K562 (cell line): ENCODE data around the gene FOXN3. TPM values are rescaled to one million over a fixed set of nuclear protein-coding genes. Genes with fewer than 3 reads are reported as not detected.
A peak's percentile ranks its signal among the peaks of the same experiment; 100 is the strongest.

ENCODE experiments used
- ELF1 ChIP-seq: fragments of 200-800 bp; sonication (Bioruptor generic); IDR thresholded peaks from 2 replicates; pipeline ENCODE4 v1.6.1; 2016; ENCODE audit warnings: missing genetic modification characterization, missing compliant biosample characterization
- HDAC3 ChIP-seq: fragments of 450-650 bp; IDR thresholded peaks from 2 replicates; pipeline ENCODE4 v1.6.1; 2018; ENCODE audit warnings: borderline replicate concordance, mild to moderate bottlenecking, moderate library complexity; ENCODE audit not compliant: partially characterized antibody
- NR2C2 ChIP-seq, 2 experiments: fragments of 200-800 bp in 1 of 2; sonication (Bioruptor generic) in 1 of 2; sonication (generic) in 1 of 2; formaldehyde crosslinking in 1 of 2; IDR thresholded peaks; 2 replicates each; pipeline versions ENCODE4 v1.6.1 to v1.8.0; 2016 to 2022; ENCODE audit warnings: mild to moderate bottlenecking in 1 of 2, missing compliant biosample characterization in 1 of 2, missing genetic modification characterization in 1 of 2, missing genetic modification reagents in 1 of 2
- STAT5A ChIP-seq: IDR thresholded peaks from 2 replicates; pipeline ENCODE4 v1.6.1; 2012; ENCODE audit warnings: low read length, inconsistent platforms, borderline replicate concordance
- ZNF217 ChIP-seq: sonication (generic); formaldehyde crosslinking; IDR thresholded peaks from 2 replicates; pipeline ENCODE4 v1.8.0; 2022; ENCODE audit warnings: mild to moderate bottlenecking, missing genetic modification reagents
- polyA plus RNA-seq, 8 experiments: library from polyadenylated mRNA; depleted of rRNA in 4 of 8; stranded (reverse) in 5 of 8; unstranded in 3 of 8; fragments of >200 nt; fragmentation: Nextera tagmentation in 2 of 8; fragmentation: Illumina TruSeq in 1 of 8; extraction: Ambion mirVana in 2 of 8; extraction: Trizol in 1 of 8; gene quantifications; 2 replicates each; pipeline versions ENCODE4 v1.2.1 to v1.2.3, GENCODE V29; 2011 to 2014; ENCODE audit warnings: inconsistent platforms in 1 of 8, missing spikeins in 1 of 8
- total RNA-seq, 7 experiments: library from RNA; depleted of rRNA in 6 of 7; stranded (reverse); fragments of >200 nt in 6 of 7; fragmentation: Illumina TruSeq in 2 of 7; extraction: Trizol in 2 of 7; gene quantifications; 2 replicates each; pipeline versions ENCODE4 v1.2.1 to v1.2.3, GENCODE V29; 2011 to 2021; ENCODE audit warnings: low replicate concordance in 1 of 7
- TF ChIP-seq, protein P1 (sequence below): fragments of 250-450 bp; sonication (Bioruptor Pico); IDR thresholded peaks from 2 replicates; pipeline ENCODE4 v1.4.0; 2020
- TF ChIP-seq, protein P2 (sequence below), 2 experiments: fragments of 250-450 bp in 1 of 2; fragments of 450-650 bp in 1 of 2; sonication (Bioruptor Pico) in 1 of 2; IDR thresholded peaks; 2 replicates each; pipeline versions ENCODE4 v1.6.1 to v1.8.0; 2016 to 2021; ENCODE audit warnings: mild to moderate bottlenecking in 2 of 2, moderate library complexity in 2 of 2, missing compliant biosample characterization in 1 of 2, missing genetic modification characterization in 1 of 2
- TF ChIP-seq, protein P3 (sequence below), 2 experiments: IDR thresholded peaks; 2 replicates each; pipeline ENCODE4 v1.6.1; 2012; ENCODE audit warnings: improper control_type of control experiment in 2 of 2, low read depth in 2 of 2, low read length in 2 of 2, borderline replicate concordance in 1 of 2
- TF ChIP-seq, protein P4 (sequence below), 2 experiments: fragments of 150-350 bp in 1 of 2; IDR thresholded peaks; 2 replicates each; pipeline ENCODE4 v1.6.1; 2012 to 2016; ENCODE audit warnings: low read depth in 2 of 2, low read length in 2 of 2, mild to moderate bottlenecking in 1 of 2, moderate library complexity in 1 of 2

FOXN3 gene
- total and polyA plus RNA-seq, 9 of the 15 experiments (the other 6 are each of a cell fraction or from before 2014, with no cell fraction given) = 0.07 to 1.3 (median 0.40) TPM

DNA sequence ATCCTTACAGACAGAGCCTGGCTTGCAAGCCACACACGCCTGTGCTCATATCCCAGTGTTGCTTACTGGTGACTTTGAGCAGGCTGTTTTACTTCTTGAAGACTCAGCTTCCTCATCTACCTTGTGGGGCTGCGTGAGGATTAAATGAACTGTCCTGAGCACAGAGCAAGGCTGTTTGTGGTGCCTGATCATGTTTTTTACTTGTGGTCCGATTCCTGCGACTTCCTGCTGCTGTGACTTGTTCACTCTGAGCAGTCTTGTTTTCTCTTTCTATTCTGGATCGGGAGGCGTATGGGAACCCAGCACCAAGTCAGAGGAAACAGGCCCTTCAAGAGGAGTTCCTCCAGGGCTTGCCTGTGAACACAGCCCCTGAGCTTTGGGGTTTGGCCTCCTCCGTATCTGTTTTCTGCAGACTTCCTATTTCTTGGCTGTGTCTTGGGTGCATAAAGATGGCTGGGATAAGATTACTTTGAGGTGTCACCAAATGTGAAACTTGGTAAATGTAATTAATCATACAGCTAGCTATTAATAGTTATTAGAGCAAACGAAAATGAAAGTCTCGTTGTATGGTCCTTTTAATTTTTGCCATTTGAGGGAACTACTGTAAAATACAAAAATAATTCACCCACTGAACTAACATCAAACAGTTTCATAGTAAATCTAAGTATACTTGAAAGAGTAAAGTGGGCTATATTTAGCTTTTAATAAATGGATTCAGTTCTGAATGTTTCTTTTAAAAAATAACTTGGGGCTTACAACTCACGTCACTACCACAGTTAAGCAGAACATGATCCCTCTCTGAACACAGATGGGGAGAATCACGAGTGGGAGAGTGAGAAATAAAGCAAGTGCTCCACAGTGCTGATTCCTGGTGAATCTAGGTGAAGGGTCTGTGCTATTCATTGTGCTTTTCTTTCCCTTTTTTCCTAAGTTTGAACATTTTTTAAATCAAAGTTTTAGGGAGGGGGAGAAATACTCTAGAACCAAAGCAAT lies 251.5 kb downstream of the FOXN3 start (continued):
- TF ChIP-seq, protein P1, sequence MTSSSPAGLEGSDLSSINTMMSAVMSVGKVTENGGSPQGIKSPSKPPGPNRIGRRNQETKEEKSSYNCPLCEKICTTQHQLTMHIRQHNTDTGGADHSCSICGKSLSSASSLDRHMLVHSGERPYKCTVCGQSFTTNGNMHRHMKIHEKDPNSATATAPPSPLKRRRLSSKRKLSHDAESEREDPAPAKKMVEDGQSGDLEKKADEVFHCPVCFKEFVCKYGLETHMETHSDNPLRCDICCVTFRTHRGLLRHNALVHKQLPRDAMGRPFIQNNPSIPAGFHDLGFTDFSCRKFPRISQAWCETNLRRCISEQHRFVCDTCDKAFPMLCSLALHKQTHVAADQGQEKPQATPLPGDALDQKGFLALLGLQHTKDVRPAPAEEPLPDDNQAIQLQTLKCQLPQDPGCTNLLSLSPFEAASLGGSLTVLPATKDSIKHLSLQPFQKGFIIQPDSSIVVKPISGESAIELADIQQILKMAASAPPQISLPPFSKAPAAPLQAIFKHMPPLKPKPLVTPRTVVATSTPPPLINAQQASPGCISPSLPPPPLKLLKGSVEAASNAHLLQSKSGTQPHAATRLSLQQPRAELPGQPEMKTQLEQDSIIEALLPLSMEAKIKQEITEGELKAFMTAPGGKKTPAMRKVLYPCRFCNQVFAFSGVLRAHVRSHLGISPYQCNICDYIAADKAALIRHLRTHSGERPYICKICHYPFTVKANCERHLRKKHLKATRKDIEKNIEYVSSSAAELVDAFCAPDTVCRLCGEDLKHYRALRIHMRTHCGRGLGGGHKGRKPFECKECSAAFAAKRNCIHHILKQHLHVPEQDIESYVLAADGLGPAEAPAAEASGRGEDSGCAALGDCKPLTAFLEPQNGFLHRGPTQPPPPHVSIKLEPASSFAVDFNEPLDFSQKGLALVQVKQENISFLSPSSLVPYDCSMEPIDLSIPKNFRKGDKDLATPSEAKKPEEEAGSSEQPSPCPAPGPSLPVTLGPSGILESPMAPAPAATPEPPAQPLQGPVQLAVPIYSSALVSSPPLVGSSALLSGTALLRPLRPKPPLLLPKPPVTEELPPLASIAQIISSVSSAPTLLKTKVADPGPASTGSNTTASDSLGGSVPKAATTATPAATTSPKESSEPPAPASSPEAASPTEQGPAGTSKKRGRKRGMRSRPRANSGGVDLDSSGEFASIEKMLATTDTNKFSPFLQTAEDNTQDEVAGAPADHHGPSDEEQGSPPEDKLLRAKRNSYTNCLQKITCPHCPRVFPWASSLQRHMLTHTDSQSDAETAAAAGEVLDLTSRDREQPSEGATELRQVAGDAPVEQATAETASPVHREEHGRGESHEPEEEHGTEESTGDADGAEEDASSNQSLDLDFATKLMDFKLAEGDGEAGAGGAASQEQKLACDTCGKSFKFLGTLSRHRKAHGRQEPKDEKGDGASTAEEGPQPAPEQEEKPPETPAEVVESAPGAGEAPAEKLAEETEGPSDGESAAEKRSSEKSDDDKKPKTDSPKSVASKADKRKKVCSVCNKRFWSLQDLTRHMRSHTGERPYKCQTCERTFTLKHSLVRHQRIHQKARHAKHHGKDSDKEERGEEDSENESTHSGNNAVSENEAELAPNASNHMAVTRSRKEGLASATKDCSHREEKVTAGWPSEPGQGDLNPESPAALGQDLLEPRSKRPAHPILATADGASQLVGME (CRISPR knock-in tag) = no peak
- peak; percentile 75 for TF ChIP-seq STAT5A
- peak; percentile 61 for TF ChIP-seq ELF1 (tag)
- TF ChIP-seq ZNF217 (CRISPR knock-in tag) = no peak
- TF ChIP-seq NR2C2 (CRISPR knock-in tag; IDR thresholded peaks at IDR 0.05) = no peak
- TF ChIP-seq NR2C2 (tag; IDR thresholded peaks at IDR 0.05) = 0 out of 2 replicates have a peak, but pooled peaks have one; percentile 13
- TF ChIP-seq, protein P2, sequence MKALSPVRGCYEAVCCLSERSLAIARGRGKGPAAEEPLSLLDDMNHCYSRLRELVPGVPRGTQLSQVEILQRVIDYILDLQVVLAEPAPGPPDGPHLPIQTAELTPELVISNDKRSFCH (CRISPR knock-in tag; IDR thresholded peaks at IDR 0.05) = no peak
- TF ChIP-seq, protein P2 (tag; IDR thresholded peaks at IDR 0.05) = 0 out of 2 replicates have a peak, but pooled peaks have one; percentile 21
- TF ChIP-seq, protein P3, sequence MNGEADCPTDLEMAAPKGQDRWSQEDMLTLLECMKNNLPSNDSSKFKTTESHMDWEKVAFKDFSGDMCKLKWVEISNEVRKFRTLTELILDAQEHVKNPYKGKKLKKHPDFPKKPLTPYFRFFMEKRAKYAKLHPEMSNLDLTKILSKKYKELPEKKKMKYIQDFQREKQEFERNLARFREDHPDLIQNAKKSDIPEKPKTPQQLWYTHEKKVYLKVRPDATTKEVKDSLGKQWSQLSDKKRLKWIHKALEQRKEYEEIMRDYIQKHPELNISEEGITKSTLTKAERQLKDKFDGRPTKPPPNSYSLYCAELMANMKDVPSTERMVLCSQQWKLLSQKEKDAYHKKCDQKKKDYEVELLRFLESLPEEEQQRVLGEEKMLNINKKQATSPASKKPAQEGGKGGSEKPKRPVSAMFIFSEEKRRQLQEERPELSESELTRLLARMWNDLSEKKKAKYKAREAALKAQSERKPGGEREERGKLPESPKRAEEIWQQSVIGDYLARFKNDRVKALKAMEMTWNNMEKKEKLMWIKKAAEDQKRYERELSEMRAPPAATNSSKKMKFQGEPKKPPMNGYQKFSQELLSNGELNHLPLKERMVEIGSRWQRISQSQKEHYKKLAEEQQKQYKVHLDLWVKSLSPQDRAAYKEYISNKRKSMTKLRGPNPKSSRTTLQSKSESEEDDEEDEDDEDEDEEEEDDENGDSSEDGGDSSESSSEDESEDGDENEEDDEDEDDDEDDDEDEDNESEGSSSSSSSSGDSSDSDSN (IDR thresholded peaks at IDR 0.05; ENCODE audit: borderline replicate concordance in 1 of 2, low read depth in 2 of 2, low read length in 2 of 2) = peak in 1 of 2 experiments; percentile 65; a peak in 1 of 4 replicates
- TF ChIP-seq HDAC3 = peak; percentile 57
- TF ChIP-seq, protein P4, sequence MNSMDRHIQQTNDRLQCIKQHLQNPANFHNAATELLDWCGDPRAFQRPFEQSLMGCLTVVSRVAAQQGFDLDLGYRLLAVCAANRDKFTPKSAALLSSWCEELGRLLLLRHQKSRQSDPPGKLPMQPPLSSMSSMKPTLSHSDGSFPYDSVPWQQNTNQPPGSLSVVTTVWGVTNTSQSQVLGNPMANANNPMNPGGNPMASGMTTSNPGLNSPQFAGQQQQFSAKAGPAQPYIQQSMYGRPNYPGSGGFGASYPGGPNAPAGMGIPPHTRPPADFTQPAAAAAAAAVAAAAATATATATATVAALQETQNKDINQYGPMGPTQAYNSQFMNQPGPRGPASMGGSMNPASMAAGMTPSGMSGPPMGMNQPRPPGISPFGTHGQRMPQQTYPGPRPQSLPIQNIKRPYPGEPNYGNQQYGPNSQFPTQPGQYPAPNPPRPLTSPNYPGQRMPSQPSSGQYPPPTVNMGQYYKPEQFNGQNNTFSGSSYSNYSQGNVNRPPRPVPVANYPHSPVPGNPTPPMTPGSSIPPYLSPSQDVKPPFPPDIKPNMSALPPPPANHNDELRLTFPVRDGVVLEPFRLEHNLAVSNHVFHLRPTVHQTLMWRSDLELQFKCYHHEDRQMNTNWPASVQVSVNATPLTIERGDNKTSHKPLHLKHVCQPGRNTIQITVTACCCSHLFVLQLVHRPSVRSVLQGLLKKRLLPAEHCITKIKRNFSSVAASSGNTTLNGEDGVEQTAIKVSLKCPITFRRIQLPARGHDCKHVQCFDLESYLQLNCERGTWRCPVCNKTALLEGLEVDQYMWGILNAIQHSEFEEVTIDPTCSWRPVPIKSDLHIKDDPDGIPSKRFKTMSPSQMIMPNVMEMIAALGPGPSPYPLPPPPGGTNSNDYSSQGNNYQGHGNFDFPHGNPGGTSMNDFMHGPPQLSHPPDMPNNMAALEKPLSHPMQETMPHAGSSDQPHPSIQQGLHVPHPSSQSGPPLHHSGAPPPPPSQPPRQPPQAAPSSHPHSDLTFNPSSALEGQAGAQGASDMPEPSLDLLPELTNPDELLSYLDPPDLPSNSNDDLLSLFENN (IDR thresholded peaks at IDR 0.05; ENCODE audit: low read depth in 2 of 2, low read length in 2 of 2) = peak in 1 of 2 experiments; percentile 81; a peak in 1 of 4 replicates
